Left renal cortex interstitium (tissue), 4 donors: ENCODE measurements around the gene BARHL2. TPM values are rescaled to one million over a fixed set of nuclear protein-coding genes. Genes with fewer than 3 reads are reported as not detected.

Experiments
- DNase-seq, 4 donors: peaks; one replicate each; pipeline ENCODE4 v3.0.0-alpha.2; 2013; ENCODE audit warnings: low read depth in 4 of 4, low spot score in 2 of 4, missing footprints in 1 of 4
- polyA plus RNA-seq, 4 donors: library from polyadenylated mRNA; unstranded; fragments of 120-200 nt; gene quantifications; one replicate each; pipeline ENCODE4 v1.2.1, GENCODE V29; 2013; ENCODE audit not compliant: insufficient read length in 4 of 4

Gene BARHL2
- polyA plus RNA-seq = not detected

DNA sequence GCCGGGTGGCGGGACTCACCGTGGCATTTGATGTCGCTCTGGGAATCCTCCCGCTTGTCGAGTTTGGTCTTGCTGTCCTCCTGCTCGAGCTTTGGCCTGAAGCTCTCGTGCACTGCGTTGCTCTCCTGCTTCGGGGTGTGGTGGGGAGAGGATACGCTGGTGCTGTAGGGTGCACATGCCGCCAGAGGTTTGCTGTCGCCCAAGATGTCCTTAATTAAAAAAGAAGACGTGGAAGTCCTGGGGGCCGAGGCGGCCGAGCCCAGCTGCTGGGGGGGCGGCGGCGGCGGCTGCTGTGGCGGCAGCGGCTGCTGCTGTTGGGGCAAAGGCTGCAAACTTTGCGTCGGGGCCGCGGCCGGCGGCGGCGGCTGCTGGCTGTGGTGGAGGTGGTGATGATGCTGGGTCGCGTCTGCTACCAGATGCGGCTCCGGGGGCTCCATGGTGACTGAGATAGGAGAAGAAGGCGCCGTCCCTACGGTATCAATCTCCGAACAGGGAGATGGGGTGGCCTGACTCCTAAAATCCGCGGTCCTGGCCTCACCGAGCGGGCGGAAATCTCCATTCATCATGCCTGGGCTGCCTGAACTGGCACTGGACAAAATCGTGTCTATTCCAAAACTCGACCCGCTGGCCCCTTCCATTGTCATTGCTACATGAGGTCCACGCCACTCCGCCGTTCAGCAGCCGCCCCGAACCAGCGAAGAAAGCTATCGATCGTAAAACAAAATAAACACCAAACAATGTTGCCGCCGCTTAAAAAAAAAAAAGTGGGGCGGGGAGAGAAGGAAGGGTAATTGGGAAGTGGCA is at the start of gene BARHL2:
TSS of gene BARHL2 (minus strand) at position 751 of the 804 bp plus-strand sequence. CDS start at position 644, 107 bp downstream.
- no peak for DNase-seq

DNA sequence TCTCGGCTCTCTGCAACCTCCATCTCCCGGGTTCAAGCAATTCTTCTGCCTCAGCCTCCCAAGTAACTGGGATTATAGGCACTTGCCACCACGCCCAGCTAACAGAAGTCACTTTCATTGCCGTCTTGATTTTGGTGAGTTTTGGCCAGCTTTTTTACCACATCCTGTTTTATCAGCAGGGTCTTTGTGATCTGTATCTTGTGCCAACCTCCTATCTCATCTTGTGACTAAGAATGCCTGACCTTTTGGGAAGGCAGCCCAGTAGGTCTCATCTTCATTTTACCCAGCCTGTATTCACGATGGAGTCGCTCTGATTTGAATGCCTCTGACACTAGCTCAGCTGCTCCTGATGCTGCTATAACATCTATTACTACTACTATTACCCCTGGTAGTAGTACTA is 46.8 kb upstream of the BARHL2 start:
- no peak for DNase-seq

DNA sequence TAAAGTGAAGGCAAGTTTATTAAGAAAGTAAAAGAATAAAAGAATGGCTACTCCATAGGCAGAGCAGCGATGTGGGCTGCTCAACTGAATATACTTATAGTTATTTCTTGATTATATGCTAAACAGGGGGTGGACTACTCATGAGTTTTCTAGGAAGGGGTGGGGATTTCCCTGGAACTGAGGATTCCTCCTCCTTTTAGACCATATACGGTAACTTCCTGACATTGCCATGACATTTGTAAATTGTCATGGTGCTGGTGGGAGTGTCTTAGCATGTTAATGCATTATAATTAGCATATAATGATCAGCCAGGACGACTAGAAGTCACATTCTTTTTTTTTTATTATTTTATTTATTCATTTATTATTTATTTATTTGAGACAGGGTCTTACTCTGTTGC is 46.4 kb upstream of the BARHL2 start:
- DNase-seq = no peak

DNA sequence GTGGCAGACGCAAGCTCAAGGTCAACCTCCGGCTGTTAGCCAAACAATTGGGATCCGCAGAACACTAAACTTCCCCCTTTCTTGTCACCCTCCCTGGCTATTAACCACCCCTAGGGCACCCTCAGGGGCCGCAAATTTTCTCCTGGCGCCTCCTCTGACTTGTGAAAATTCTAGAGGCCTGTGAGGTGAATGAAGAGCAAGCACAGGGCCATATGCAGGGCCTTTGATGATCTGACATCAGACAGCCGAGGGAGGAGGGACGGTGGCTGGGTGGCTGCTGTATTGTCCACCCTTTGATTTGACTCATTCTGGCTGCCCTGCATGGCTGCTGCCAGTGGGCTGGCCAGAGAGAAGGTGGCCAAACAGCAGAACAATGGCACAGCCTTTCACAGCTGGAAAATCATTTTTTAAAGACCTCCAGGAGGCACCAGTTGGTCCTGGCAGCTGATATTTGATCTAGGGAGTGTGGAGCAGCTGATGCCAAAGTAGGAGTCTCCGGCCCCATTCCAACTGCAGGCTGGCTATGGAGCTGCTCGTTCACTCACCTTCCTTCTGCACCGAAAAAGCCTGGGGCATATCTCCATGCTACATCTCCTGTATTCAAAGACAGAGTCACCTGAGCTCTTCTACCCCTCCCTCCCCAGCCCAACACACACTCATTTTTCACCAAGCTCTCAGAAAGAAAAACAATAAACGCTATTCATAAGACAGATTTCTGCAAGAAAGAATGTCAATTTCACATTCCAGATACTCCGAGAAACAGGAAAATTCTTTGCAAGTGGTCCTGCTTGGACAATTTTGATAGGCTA is 44.9 kb upstream of the BARHL2 start:
- no peak for DNase-seq

DNA sequence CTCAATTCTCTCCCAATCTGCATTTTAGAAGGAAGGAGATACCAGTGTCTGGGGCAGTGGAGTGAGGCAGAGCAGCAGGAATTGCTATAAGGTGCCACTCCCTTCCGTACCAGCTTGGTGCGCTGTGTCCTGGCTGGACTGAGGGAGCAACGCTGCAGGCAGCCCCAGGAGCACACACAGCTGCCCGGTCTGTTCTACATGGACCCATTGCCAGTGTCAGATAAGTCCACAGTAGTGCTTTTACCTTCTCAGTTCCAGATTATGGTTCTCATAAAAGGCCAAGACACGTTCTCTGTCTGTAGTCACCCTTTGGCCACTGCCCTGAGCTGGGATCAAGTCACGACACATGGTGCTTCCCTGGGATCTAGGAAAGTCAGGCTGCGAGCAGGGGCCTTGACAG is 44.1 kb upstream of the BARHL2 start:
- no peak for DNase-seq

DNA sequence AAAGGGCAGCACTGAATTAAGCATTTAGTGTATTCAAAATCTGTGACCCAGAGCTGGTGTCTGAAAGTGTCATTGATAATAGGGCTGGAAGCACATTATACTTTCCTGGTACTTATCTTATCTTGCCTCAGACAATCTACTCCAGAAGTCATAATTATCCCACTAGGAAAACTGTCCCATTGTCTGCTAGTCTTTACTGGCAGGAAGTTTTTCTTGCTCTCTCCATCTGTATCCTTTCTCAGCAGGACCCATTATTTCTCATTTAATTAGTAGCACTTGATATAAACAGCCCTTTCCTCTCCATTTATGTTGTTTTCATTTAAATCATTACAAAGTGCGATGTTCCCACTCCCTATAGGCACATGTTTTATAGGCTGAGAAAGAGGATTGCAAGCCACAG is 36.5 kb upstream of the BARHL2 start:
- no peak for DNase-seq

DNA sequence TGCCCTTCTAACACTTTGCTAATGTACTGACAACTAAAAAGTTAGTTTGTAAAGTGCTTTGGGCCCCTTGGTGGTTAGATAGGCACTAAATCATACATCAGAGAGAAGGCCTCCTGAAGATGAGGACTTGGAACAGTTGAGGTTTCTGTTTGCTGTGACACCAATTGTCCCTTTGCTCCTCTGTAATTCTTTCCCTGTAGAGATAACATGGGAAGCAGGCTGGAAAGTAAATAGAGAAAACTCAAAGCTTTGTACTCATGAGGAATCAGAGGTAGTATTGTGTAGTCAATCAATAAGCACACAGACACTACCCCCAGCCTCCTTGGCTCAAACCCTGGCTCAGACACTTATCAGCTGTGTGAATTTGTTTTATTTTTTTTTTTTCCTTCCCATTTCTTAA is 31.6 kb upstream of the BARHL2 start:
- no peak for DNase-seq

DNA sequence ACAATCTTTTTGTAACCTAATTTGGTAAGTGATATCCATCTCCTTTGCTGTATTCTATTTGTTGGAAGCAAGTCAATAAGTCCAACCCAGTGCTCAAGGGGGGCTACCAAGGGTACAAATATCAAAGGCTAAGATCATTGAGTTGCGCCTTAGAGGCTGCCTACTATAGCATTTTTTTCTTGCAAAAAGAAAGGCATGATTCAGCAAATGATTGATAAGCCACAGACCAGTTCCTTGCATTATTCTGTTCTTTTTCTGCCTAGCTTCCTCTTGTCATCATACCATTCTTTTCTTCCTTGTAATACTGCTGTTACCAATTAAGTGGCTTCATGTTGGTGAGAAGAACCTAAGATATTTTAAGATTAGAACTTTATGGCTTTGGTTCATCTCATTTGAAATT is 29.8 kb upstream of the BARHL2 start:
- no peak for DNase-seq

DNA sequence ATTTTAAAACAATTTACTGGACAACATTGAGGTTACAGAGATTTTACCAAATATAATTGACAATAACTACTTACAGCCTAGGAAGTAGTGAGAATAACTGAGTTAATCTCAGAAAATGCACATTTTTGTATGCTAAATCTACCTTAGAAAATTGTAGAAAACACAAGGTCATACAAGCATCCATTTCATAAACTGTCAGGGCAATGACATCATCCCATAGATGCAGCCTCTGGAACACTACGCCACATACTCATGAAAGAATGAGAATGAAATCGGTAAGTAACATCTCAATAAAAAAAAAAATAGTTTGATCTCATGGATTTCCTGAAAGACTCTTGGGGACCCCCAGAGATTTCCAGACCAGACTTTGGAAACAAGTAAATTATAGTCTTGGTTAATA is 28.9 kb upstream of the BARHL2 start:
- no peak for DNase-seq

DNA sequence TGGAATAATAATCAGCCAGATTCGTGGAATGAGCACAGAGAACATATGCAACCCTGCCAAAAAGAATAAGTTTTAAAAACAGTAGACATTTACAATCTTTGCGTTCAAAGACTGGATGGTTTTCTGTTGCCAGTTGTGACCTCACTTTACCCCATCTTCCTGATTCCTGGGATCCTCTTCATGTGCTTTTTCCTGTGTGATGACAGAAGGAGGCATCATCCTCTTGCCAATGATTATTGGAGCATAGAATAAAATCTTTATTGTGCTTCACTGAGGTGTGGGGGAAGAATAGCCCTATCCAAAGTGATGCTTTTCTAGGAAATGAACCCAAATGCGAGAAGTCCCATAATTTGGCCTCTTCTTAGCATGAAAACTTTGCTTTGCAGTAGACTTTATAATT is 15.0 kb upstream of the BARHL2 start:
- no peak for DNase-seq

DNA sequence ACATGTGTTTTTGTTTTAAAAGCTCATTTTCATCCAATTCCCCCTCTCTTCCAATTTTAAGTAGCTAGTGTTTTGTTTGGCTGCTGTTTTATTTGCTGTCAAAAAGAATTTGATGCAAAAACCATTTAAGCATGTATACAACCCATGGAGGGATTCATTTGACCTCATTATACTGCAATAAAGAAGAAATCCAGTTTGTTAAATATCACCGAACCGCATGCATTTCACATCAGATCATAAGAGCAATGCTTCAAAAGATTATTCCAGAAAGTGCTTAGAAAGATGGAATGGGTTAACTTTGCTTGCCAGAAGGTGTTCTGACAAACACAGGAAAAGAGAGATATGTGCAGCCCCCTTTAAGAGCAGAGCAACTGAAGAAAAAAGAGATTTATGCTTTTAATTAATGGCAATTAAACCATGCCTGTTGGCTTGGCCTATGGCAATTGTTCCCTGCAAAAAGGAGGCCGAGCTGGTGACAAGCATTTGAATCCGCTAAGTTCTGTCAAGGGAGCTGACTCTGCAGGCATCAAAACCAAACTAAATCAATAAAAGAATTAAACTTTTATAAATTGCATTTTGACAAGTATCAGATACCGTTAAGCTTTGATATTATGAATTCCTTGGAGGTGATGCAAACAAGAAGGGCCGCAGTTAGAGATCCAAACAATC is 14.4 kb upstream of the BARHL2 start:
- DNase-seq = no peak

DNA sequence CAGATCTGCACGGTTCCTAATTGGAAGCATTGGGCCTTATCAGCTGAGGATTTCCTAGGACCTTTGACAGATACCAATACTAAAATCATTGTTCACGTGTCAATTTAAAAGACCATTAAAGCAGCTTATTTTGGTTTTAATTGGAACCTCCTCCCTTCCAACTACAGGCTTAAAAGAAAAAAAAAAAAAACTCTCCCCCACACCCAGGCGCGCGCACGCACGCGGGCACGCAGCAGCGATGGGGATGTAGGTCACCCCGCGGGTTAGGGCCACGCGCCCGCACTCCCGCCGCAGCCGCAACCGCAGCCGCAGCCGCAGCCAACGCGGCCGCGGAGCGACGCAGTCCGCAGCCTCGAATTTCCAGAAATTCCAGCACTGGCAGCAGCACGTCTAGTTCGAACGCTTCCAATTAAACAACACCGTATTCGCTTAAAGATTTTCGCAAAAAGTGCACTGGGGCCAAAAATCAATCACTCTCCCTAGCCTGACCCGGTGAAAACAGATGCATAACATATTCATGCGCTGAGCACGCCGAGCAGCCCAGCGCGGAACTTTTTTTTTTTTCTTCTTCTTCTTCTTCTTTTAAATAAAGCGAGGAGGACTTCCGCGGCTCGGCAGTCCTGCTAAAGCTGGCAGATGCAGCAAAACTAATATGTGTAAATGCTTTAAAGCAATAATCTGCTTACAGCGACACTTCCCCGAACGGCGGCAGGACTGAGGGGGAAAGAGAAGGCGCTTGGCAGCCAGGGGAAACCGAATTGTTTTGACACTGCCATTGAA is 13.3 kb upstream of the BARHL2 start:
- no peak for DNase-seq

DNA sequence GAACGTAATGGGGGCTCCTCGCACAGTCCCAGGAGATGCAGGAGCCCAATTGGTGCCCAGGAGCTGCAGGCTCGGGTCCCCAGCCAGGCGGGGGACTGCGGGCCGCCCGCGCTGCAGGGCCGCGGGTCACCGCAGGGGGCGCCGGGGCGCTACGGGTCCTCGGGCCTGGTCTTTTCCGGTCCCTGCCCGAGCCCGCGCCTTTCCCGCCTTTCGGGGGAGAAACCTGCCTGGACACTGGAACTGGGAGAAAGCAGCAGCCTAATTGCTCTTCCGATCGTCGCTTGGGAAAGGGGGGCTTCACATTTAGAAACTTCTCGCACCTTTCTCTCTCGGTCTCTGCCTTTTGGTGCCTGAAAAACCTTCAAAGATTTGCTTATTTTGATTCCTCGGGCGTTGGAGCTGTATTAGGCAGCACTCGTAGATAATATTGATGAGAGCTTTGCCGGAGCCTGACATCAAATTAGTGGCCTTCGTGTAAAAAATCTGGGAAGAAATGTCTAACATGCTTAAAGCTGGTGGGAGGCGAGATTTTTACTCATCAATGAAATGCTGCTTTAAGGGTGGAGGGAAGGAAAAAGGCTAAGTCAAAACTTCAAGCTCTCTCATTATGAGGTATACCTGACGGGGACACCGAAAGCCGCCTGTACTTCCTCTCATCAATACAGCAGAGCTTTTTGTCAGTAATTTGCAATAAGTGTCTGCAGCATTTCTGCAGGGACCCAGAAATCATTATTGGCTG is 12.6 kb upstream of the BARHL2 start:
- no peak for DNase-seq

DNA sequence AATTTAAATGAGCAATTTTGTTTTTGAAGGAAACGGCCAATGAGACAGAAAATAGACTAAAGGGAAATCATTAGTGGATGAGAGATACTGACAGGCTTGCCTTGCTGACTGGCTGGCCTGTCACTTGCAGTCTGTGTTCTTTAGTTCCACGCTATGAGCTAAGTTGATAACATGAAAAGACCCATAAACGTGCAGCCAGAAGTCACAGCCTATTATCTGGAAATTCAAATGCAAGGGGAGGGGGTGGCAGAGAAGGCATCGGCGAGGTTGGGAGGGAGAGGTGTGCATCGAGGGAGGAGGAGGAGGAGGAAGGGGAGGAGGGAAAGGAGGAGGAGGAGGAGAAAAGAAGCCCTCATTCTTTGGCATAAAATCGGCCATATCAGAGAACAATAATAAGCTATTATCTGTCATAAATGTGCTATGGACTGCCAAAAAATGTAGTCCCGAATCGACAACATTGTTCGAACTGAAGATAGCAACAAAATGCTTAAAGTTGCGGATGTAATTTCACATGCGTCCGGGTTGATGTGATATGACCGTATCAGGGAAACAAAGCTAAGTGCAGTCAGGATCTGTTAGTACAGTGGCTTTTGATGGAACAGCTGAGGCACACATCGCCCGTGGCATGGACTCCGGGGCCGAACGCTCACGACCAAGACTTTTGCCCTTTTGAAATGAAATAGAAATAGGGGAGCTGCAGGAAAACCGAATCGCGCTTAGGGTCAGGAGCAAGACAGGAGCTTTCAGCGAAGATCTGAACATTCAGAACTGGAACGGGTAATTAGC is 11.6 kb upstream of the BARHL2 start:
- no peak for DNase-seq

DNA sequence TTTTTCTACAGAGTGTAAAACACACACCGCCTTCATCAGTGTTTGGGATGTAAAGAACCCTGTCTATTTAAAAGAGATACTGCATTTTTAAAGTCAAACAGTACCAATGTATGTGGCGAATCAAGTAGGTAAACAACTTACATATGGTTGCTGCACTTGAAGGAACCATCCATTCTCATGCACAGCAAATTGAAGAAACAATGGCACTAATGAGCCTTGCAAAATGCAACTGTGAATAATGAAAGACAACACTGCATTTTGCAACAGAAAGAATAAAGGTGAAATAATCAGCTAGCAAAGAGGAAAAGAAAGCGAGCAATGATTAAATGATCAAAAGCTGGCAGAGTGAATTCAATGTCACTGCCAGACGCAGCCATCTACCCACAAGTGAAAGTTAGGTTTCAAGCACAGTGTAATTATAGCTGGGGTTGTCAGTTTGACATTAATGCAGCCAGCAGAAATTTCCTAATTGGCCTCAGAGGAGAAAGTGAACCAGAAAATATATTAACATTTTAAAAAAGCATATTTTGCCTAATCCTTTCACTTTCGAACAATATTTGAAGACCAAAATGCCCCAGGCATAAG is 10.9 kb upstream of the BARHL2 start:
- DNase-seq = no peak

DNA sequence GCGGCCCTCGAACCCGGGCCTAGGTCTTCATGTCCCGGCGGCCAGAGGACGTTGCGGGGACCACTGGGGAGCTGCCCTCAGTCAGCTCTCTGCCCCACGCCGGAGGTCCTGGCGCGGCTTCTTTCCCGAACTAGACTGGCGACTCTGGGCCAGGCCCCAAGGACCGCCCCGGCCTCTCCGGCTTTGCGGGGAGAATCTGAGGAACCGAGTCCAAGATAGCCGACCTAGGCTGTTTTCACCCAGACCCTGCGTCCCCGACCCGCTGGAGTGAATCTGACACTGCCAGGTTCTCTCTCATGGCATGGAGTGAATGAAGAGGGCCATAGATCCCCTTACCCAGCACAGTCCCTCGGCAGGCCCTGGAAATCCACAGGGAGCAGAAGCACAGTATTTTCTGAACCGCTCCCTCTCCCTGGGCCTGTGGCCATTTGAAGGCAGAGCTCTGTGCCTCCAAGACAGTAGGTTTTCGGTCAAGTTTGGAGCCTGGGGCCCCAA is 9.9 kb upstream of the BARHL2 start:
- no peak for DNase-seq

DNA sequence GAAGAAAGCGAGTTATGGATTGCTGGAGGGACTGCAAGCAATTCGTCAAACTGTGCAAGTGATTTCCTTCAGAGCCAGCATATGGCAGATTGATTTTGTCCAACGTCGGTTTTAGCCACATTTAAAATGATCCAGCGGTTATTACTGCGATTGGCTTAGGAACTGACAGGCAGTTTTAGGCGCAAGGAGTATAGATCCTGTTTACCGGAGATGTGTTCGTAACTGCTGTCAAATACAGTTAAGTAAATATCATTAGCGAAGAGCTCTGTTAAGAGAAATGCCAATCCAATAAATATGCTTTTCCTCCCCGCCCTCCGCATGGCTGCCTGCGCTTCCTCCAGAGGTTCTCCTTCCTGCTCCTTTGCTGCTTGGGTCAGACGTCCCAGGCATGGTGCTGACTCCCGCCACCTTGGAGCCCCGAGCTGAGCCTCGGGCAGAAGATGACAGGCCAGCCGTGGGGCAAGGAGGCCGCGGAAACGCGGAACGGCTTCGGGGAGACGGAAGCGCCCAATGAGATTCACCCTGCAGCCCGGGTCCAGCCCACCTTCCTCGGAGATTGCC is 9.4 kb upstream of the BARHL2 start:
- no peak for DNase-seq
